Measurements from ENCODE around the gene PXMP2.

DNA sequence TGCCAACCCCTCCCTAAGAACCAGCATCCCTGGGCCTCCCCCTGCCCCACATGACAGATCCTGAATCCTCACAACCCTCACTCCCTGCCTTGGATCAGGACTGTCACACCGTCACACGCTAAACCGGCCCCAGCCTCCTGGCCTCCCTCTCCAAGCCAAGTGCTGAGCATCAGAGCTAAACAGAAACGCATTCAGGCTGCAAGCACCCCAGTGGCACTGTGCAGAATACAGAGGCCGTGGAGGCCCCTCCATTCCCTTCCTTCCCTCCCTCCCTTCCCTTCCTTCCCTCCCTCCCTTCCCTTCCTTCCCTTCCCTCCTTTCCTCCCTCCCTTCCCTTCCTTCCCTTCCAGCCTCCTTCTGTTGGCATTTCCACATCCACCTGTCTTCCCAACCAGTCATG, 12.8 kb upstream of the PXMP2 start:
- TF ChIP-seq CTCF (IDR thresholded peaks at IDR 0.05) (no peak), POLR2A (IDR thresholded peaks at IDR 0.05) (no peak)

All from uterus (tissue), 2 donors.